ENCODE data around the gene SLCO4A1.
A peak's percentile ranks its signal among the peaks of the same experiment; 100 is the strongest.

Gene SLCO4A1

GRCh38 chr20:62646851-62647520 is 4.7 kb downstream of the SLCO4A1 start:
- H4K8ac ChIP-seq (ENCODE audit: low read depth, low read length), result no peak overlapping the region
- no CpG with 5 or more reads among the region's 12 CpGs for WGBS (ENCODE audit: extremely low coverage, insufficient coverage, insufficient read length)

DNA sequence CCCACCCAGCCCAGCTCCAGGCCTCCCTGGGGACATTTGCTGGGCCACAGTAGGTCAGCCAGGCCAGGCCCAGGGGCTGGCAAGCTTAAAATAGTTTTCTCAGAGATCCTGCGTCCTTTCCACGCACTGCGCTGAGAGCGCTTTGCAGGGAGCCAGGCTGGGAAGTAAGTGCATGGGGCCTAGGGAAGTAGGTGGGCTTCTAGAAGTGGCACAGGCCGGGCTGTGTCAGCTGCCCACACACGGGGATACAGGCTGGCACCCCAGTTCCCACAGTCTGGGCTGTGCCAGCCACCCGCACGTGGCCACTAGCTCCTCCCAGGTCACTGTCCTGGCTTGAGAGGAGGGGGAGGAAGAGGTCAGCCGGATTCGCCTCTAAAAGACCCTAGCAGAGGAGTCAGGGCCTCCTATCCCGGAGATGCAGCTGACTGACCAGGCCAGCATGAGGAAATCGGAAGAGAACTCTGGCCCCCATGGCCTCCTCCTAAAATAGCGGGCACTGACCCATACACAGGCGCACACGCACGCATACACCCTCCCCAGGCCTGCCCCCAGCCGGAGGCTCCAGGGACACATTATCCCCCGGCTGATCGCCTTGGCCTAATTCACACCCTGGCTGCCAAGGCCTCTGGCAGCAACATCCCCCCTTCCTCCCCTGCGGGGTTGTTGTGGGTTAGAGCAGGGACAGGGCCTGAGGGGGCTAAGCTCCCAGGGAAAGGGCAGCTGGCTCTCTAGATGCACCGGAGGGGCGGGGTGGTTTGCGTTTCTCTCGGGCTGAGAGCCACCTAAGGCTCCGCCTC is 5.4 kb downstream of the SLCO4A1 start:
- Histone ChIP-seq H2AFZ (ENCODE audit: insufficient read depth, low read length, poor library complexity) (no peak overlapping the region), H3K4me2 (ENCODE audit: low read length) (no peak overlapping the region), H3K9ac (ENCODE audit: low read length) (no peak overlapping the region), H3K79me1 (ENCODE audit: low read length) (no peaks in the 10 kb centered on the region), H3K27me3 (ENCODE audit: insufficient read depth, low read length) (peaks cover 9% of the 10 kb centered on the region), H3K23ac (ENCODE audit: low read length) (no peak overlapping the region), H3K9me3 (ENCODE audit: insufficient read depth, low read depth, low read length) (peaks cover 4% of the 10 kb centered on the region), H2BK120ac (ENCODE audit: insufficient read depth, low read length, poor library complexity) (no peak overlapping the region), H3K36me3 (ENCODE audit: control insufficient read depth in 1 of 2, insufficient read depth in 2 of 2, low read length in 2 of 2) (no peaks in the 10 kb centered on the region), H3K27ac (ENCODE audit: low read depth, low read length) (no peak overlapping the region), H4K12ac (ENCODE audit: low read depth, low read length) (no peak overlapping the region), H3K79me2 (ENCODE audit: control insufficient read depth, insufficient read depth, low read length, poor library complexity) (no peaks in the 10 kb centered on the region), H3K4ac (ENCODE audit: low read depth, low read length) (no peak overlapping the region), H2AK5ac (ENCODE audit: low read length) (no peak overlapping the region), H3K4me3 (ENCODE audit: low read depth, low read length) (no peak overlapping the region), H2BK12ac (ENCODE audit: low read length) (no peak overlapping the region), H3K18ac (ENCODE audit: low read length) (no peak overlapping the region), H3K4me1 (ENCODE audit: control insufficient read depth in 1 of 2, insufficient read depth in 2 of 2, low read length in 2 of 2) (peaks cover 6 to 12% of the 10 kb centered on the region in 2 experiments), H2BK5ac (ENCODE audit: low read depth, low read length, poor library complexity) (no peak overlapping the region), H4K8ac (ENCODE audit: low read depth, low read length) (no peak overlapping the region), H3K14ac (ENCODE audit: low read length) (no peak overlapping the region), H4K91ac (ENCODE audit: low read depth, low read length) (no peak overlapping the region)
- DNase-seq, result peak in 1 of 2 donors; percentile 31
- whole genome bisulfite sequencing (ENCODE audit: extremely low coverage, insufficient coverage, insufficient read length), result no CpG with 5 or more reads among the region's 25 CpGs

More at GRCh38 chr20:62646851-62647520, 4.7 kb downstream of the SLCO4A1 start:
- Histone ChIP-seq H2AFZ (ENCODE audit: insufficient read depth, low read length, poor library complexity) (no peak overlapping the region), H3K79me2 (ENCODE audit: control insufficient read depth, insufficient read depth, low read length, poor library complexity) (no peaks in the 10 kb centered on the region), H3K4me3 (ENCODE audit: low read depth, low read length) (no peak overlapping the region), H3K79me1 (ENCODE audit: low read length) (no peaks in the 10 kb centered on the region), H4K91ac (ENCODE audit: low read depth, low read length) (no peak overlapping the region), H3K36me3 (ENCODE audit: control insufficient read depth in 1 of 2, insufficient read depth in 2 of 2, low read length in 2 of 2) (no peaks in the 10 kb centered on the region), H4K12ac (ENCODE audit: low read depth, low read length) (no peak overlapping the region), H3K9me3 (ENCODE audit: insufficient read depth, low read depth, low read length) (peaks cover 4% of the 10 kb centered on the region), H3K18ac (ENCODE audit: low read length) (no peak overlapping the region), H3K23ac (ENCODE audit: low read length) (no peak overlapping the region), H3K14ac (ENCODE audit: low read length) (no peak overlapping the region), H3K4me2 (ENCODE audit: low read length) (no peak overlapping the region), H3K9ac (ENCODE audit: low read length) (no peak overlapping the region), H2BK12ac (ENCODE audit: low read length) (no peak overlapping the region), H2BK120ac (ENCODE audit: insufficient read depth, low read length, poor library complexity) (no peak overlapping the region), H3K4me1 (ENCODE audit: control insufficient read depth in 1 of 2, insufficient read depth in 2 of 2, low read length in 2 of 2) (peaks cover 3 to 9% of the 10 kb centered on the region in 2 experiments), H2BK5ac (ENCODE audit: low read depth, low read length, poor library complexity) (no peak overlapping the region), H2AK5ac (ENCODE audit: low read length) (no peak overlapping the region), H3K27me3 (ENCODE audit: insufficient read depth, low read length) (peaks cover 17% of the 10 kb centered on the region), H3K27ac (ENCODE audit: low read depth, low read length) (no peak overlapping the region), H3K4ac (ENCODE audit: low read depth, low read length) (no peak overlapping the region)
- no peak for DNase-seq

- Histone ChIP-seq H3K9me3 (ENCODE audit: insufficient read depth, low read depth, low read length) (peaks cover 4% of the 10 kb centered on the region), H4K91ac (ENCODE audit: low read depth, low read length) (no peak overlapping the region), H3K79me1 (ENCODE audit: low read length) (no peaks in the 10 kb centered on the region), H4K8ac (ENCODE audit: low read depth, low read length) (no peak overlapping the region), H3K36me3 (ENCODE audit: control insufficient read depth in 1 of 2, insufficient read depth in 2 of 2, low read length in 2 of 2) (no peaks in the 10 kb centered on the region), H4K12ac (ENCODE audit: low read depth, low read length) (no peak overlapping the region), H2BK120ac (ENCODE audit: insufficient read depth, low read length, poor library complexity) (no peak overlapping the region), H3K4ac (ENCODE audit: low read depth, low read length) (no peak overlapping the region), H3K18ac (ENCODE audit: low read length) (no peak overlapping the region), H3K9ac (ENCODE audit: low read length) (no peak overlapping the region), H3K14ac (ENCODE audit: low read length) (no peak overlapping the region), H3K4me1 (ENCODE audit: control insufficient read depth in 1 of 2, insufficient read depth in 2 of 2, low read length in 2 of 2) (peaks cover 7 to 12% of the 10 kb centered on the region in 2 experiments), H2BK5ac (ENCODE audit: low read depth, low read length, poor library complexity) (no peak overlapping the region), H2BK12ac (ENCODE audit: low read length) (no peak overlapping the region), H3K79me2 (ENCODE audit: control insufficient read depth, insufficient read depth, low read length, poor library complexity) (no peaks in the 10 kb centered on the region), H2AFZ (ENCODE audit: insufficient read depth, low read length, poor library complexity) (no peak overlapping the region), H3K27me3 (ENCODE audit: insufficient read depth, low read length) (peaks cover 2% of the 10 kb centered on the region), H3K4me2 (ENCODE audit: low read length) (no peak overlapping the region), H3K27ac (ENCODE audit: low read depth, low read length) (no peak overlapping the region), H2AK5ac (ENCODE audit: low read length) (no peak overlapping the region), H3K4me3 (ENCODE audit: low read depth, low read length) (no peak overlapping the region), H3K23ac (ENCODE audit: low read length) (no peak overlapping the region)
- DNase-seq, result no peak
- no CpG with 5 or more reads among the region's 21 CpGs for WGBS (ENCODE audit: extremely low coverage, insufficient coverage, insufficient read length)
These were observed 6.2 kb downstream of the SLCO4A1 start for GRCh38 chr20:62648318-62648995.

- no CpG with 5 or more reads among the region's 6 CpGs for WGBS (ENCODE audit: extremely low coverage, insufficient coverage, insufficient read length)
- Histone ChIP-seq H4K8ac (ENCODE audit: low read depth, low read length) (no peak overlapping the region), H3K4me2 (ENCODE audit: low read length) (no peak overlapping the region), H3K4ac (ENCODE audit: low read depth, low read length) (no peak overlapping the region), H3K79me2 (ENCODE audit: control insufficient read depth, insufficient read depth, low read length, poor library complexity) (no peaks in the 10 kb centered on the region), H2AFZ (ENCODE audit: insufficient read depth, low read length, poor library complexity) (no peak overlapping the region), H3K36me3 (ENCODE audit: control insufficient read depth in 1 of 2, insufficient read depth in 2 of 2, low read length in 2 of 2) (no peaks in the 10 kb centered on the region), H3K14ac (ENCODE audit: low read length) (no peak overlapping the region), H4K12ac (ENCODE audit: low read depth, low read length) (no peak overlapping the region), H3K4me1 (ENCODE audit: control insufficient read depth in 1 of 2, insufficient read depth in 2 of 2, low read length in 2 of 2) (peaks cover 7 to 12% of the 10 kb centered on the region in 2 experiments), H3K18ac (ENCODE audit: low read length) (no peak overlapping the region), H3K23ac (ENCODE audit: low read length) (no peak overlapping the region), H3K27ac (ENCODE audit: low read depth, low read length) (no peak overlapping the region), H2BK12ac (ENCODE audit: low read length) (no peak overlapping the region), H3K9ac (ENCODE audit: low read length) (no peak overlapping the region), H3K79me1 (ENCODE audit: low read length) (no peaks in the 10 kb centered on the region), H3K9me3 (ENCODE audit: insufficient read depth, low read depth, low read length) (peaks cover 4% of the 10 kb centered on the region), H2AK5ac (ENCODE audit: low read length) (no peak overlapping the region), H3K27me3 (ENCODE audit: insufficient read depth, low read length) (no peaks in the 10 kb centered on the region), H4K91ac (ENCODE audit: low read depth, low read length) (no peak overlapping the region), H2BK120ac (ENCODE audit: insufficient read depth, low read length, poor library complexity) (no peak overlapping the region), H3K4me3 (ENCODE audit: low read depth, low read length) (no peak overlapping the region), H2BK5ac (ENCODE audit: low read depth, low read length, poor library complexity) (no peak overlapping the region)
- no peak for DNase-seq
These were observed 6.8 kb downstream of the SLCO4A1 start for GRCh38 chr20:62649140-62649539.

Data from trophoblast cell (in vitro differentiated cells and primary cell).